ENCODE data around the gene PDAP1.

GRCh38 chr7:99420213-99420612 lies 11.8 kb upstream of the PDAP1 start:
- TF ChIP-seq CTCF (conservative IDR thresholded peaks at IDR 0.05; ENCODE audit: low read length), result no peak
- TF ChIP-seq EZH2phosphoT487 (IDR thresholded peaks at IDR 0.05; ENCODE audit: borderline replicate concordance), result no peak

All from Loucy (cell line).